DND-41 (cell line): Measurements from ENCODE around the gene GJB6.

Experiments used
- ATAC-seq: fragments of 200-7000 bp; cut with Tn5 transposase; 3 replicates; pipeline ENCODE4 v1.9.1; 2021; ENCODE audit warnings: low read depth; ENCODE audit not compliant: insufficient read depth
- DNase-seq: peaks from one replicate; pipeline ENCODE4 v3.0.0-alpha.2; 2020
- H2AFZ ChIP-seq: 2 replicates; pipeline ENCODE4 v1.6.0; 2012; ENCODE audit warnings: low read depth, low read length
- H3K27ac ChIP-seq: 2 replicates; pipeline ENCODE4 v1.5.1; 2012; ENCODE audit warnings: low read length, inconsistent platforms
- H3K27me3 ChIP-seq: fragments of 200-600 bp; sonication (generic); 2 replicates; pipeline ENCODE4 v1.6.0; 2012; ENCODE audit warnings: low read length, mild to moderate bottlenecking, inconsistent platforms; ENCODE audit not compliant: insufficient read depth, poor library complexity
- H3K36me3 ChIP-seq: 2 replicates; pipeline ENCODE4 v1.5.1; 2012; ENCODE audit warnings: low read length, inconsistent platforms; ENCODE audit not compliant: insufficient read depth
- H3K4me1 ChIP-seq: 2 replicates; pipeline ENCODE4 v1.5.1; 2012; ENCODE audit warnings: mild to moderate bottlenecking, low read length; ENCODE audit not compliant: insufficient read depth
- H3K4me2 ChIP-seq: 2 replicates; pipeline ENCODE4 v1.6.0; 2012; ENCODE audit warnings: mild to moderate bottlenecking, moderate library complexity, low read length, inconsistent platforms; ENCODE audit not compliant: insufficient read depth
- H3K4me3 ChIP-seq, 2 experiments: fragments of 200-600 bp in 1 of 2; shearing (Covaris generic) in 1 of 2; 2 replicates each; pipeline ENCODE4 v1.5.1; 2012 to 2016; ENCODE audit warnings: inconsistent platforms in 2 of 2, low read length in 2 of 2, mild to moderate bottlenecking in 2 of 2, low read depth in 1 of 2, moderate library complexity in 1 of 2
- H3K79me2 ChIP-seq: 2 replicates; pipeline ENCODE4 v1.6.0; 2012; ENCODE audit warnings: low read length, inconsistent platforms; ENCODE audit not compliant: insufficient read depth
- H3K9ac ChIP-seq: 2 replicates; pipeline ENCODE4 v1.6.0; 2012; ENCODE audit warnings: low read depth, mild to moderate bottlenecking, inconsistent platforms, low read length, moderate library complexity
- H3K9me3 ChIP-seq: 2 replicates; pipeline ENCODE4 v1.5.1; 2012; ENCODE audit warnings: low read length, moderate library complexity, mild to moderate bottlenecking, inconsistent platforms; ENCODE audit not compliant: insufficient read depth, severe bottlenecking
- H4K20me1 ChIP-seq: 2 replicates; pipeline ENCODE4 v1.6.0; 2012; ENCODE audit warnings: low read length; ENCODE audit not compliant: insufficient read depth
- CTCF ChIP-seq: IDR thresholded peaks from 2 replicates; pipeline ENCODE4 v1.5.1; 2012; ENCODE audit warnings: borderline replicate concordance, low read length, moderate library complexity, mild to moderate bottlenecking; ENCODE audit not compliant: poor library complexity, severe bottlenecking; ENCODE audit errors: extremely low read depth
- EZH2 ChIP-seq: IDR thresholded peaks from 3 replicates; pipeline ENCODE4 v1.6.1; 2012; ENCODE audit warnings: borderline replicate concordance, low read depth, mild to moderate bottlenecking, moderate library complexity, low read length, inconsistent platforms; ENCODE audit not compliant: severe bottlenecking

GJB6 gene

GRCh38 chr13:20192158-20192835, 39.8 kb downstream of the GJB6 start:
- Histone ChIP-seq H2AFZ (no peak overlapping the region), H3K27me3 (peaks cover 52% of the 10 kb centered on the region), H3K27ac (no peak overlapping the region), H3K36me3 (no peaks in the 10 kb centered on the region), H3K4me3 (no peak overlapping the region), H3K9me3 (no peaks in the 10 kb centered on the region), H3K79me2 (no peaks in the 10 kb centered on the region), H4K20me1 (no peaks in the 10 kb centered on the region; the same call in 1 of the 2 replicates), H3K4me2 (peak overlapping the region; percentile 53; the same call in 1 of the 2 replicates), H3K9ac (no peak overlapping the region), H3K4me1 (peaks cover 11% of the 10 kb centered on the region)
- DNase-seq (no peak), ATAC-seq (no peak)
- TF ChIP-seq EZH2 (peak; percentile 27), CTCF (no peak)

- DNase-seq, result no peak
- no peaks in the 10 kb centered on the region for H3K79me2 ChIP-seq
- H3K36me3 ChIP-seq, result no peaks in the 10 kb centered on the region
- H3K27me3 ChIP-seq, result peaks cover 52% of the 10 kb centered on the region
- no peak for ATAC-seq
- H3K4me1 ChIP-seq, result peaks cover 11% of the 10 kb centered on the region
- no peak overlapping the region for H3K4me3 ChIP-seq
- H4K20me1 ChIP-seq, result no peaks in the 10 kb centered on the region; the same call in 1 of the 2 replicates
- no peaks in the 10 kb centered on the region for H3K9me3 ChIP-seq
- no peak overlapping the region for H3K9ac ChIP-seq
- no peak overlapping the region for H3K4me2 ChIP-seq
- TF ChIP-seq CTCF (no peak), EZH2 (no peak)
- no peak overlapping the region for H3K27ac ChIP-seq
- H2AFZ ChIP-seq, result no peak overlapping the region
These were observed 40.6 kb downstream of the GJB6 start for GRCh38 chr13:20191311-20192157.

GRCh38 chr13:20190481-20191310, 41.4 kb downstream of the GJB6 start:
- Histone ChIP-seq H3K36me3 (no peaks in the 10 kb centered on the region), H3K27ac (no peak overlapping the region), H3K4me1 (peaks cover 11% of the 10 kb centered on the region), H3K4me2 (no peak overlapping the region), H4K20me1 (no peaks in the 10 kb centered on the region; the same call in 1 of the 2 replicates), H3K9ac (no peak overlapping the region), H3K4me3 (no peak overlapping the region), H3K9me3 (no peaks in the 10 kb centered on the region), H3K79me2 (no peaks in the 10 kb centered on the region), H2AFZ (no peak overlapping the region), H3K27me3 (peaks cover 49% of the 10 kb centered on the region)
- ATAC-seq (no peak), DNase-seq (no peak)
- TF ChIP-seq CTCF, result no peak
- TF ChIP-seq EZH2, result no peak
